GM21717 (cell line): ENCODE data around the gene SARNP.

Experiments used
- ATAC-seq: cut with Tn5 transposase; IDR thresholded peaks from one replicate; pipeline ENCODE4 v1.9.1; 2021; ENCODE audit warnings: mild to moderate bottlenecking, moderate library complexity; ENCODE audit not compliant: unreplicated experiment

SARNP gene

DNA sequence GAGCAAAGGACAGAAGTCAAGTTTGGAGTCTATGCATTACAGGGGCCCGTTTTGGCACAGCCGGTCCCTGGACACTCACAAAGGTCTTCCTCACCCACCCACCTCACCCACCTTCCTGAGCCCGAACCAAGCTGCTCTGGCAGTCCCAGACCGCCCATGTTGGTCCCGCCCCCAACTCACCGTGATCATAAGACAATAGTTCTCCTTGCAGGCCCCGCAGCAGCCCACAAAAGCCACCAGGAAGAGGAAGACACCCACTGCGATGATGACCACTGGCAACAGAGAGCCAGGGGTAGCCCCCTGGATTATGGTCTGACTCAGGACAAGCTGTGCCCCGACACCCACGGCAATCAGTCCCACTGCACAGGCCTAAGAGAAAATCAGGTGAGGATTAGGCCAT lies 90.6 kb downstream of the SARNP start:
- ATAC-seq, result no peak

DNA sequence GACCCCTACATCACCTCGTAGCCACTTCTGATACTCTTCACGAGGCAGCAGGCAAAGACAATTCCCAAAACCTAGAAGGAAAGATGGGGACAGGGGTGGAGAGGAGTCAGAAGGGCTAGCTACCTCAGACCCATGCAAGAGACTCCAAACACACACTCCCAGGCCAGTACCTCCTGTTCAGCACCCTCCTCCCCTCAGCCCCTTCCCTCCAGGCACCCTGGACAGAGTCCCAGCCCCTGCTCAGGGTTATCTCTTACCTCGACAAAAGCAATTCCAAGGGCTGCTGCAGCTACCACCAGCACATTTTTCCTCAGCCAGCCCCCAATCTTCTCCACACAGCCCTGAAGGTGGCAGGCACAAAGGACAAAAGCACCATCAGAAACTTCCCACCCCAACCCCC lies 92.0 kb downstream of the SARNP start:
- ATAC-seq, result no peak

DNA sequence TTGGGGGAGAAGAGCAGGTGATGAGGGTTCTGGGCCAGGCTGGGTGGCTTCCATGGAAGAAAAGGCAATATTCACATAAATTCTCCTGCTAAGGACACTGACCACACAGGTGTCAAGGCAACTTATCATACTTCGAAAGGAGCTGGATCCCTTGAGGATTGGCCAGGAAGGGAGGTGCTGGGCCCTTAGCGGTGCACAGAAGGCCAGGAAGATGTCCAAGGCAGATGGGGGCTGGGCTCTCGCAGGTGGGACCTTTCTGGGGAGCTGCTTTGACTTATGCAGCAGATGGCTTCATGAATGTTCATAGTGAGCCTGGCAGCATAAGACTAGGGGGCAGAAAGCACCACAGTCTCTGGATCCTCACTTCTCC lies 92.6 kb downstream of the SARNP start:
- no peak for ATAC-seq

DNA sequence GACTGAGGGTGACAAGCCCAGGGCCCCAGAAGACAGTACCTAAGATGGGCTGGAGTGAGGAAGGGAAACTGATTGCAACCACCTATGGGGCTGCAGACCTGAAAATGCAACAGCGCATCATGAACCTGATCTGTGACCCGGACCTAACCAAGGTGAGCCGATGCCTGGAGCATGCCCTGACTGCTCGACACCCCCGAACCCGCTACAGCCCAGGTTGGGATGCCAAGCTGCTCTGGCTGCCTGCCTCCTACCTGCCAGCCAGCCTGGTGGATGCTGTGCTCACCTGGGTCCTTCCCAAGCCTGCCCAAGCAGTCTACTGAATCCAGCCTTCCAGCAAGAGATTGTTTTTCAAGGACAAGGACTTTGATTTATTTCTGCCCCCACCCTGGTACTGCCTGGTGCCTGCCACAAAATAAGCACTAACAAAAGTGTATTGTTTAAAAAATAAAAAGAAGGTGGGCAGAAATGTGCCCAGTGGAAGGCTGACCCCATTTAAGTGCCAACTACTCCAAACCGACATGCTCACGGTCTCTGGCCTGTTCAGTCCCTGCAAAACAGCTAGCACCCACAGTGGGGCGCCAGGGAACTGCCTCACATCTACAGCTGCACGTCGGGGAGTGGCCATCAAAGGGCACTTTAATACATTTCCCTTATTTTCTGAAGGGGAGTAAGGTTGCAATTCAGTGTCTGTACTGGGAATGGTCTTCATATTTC lies 93.1 kb downstream of the SARNP start:
- ATAC-seq, result no peak

DNA sequence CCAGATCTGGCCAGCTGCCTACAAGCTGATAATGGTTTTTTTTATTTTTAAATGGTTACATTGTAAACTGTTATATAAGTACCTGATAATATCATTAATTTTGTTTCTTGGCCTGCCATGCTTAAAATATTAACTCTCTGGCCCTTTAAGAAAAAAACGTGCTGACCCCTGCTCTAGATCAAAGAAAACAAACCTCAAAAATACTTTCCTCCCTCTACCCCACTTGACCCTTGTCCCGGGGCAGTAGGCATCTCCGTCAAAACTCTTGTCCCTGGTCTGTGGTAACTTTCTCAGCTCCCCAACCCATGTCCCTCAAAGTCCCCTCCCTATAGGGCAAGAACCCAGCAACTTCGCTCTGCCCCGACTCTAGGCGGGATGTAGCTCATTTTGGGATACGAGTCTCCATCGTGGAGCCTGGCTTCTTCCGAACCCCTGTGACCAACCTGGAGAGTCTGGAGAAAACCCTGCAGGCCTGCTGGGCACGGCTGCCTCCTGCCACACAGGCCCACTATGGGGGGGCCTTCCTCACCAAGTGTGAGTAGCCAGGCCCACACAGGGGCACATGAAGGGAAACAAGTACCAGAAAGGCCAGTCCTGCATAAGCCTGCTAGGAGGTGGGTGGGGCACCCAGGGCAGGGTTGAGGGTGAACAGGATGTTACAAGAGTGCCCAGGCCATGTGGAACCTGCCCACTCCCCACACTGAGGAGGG lies 93.9 kb downstream of the SARNP start:
- ATAC-seq, result no peak

DNA sequence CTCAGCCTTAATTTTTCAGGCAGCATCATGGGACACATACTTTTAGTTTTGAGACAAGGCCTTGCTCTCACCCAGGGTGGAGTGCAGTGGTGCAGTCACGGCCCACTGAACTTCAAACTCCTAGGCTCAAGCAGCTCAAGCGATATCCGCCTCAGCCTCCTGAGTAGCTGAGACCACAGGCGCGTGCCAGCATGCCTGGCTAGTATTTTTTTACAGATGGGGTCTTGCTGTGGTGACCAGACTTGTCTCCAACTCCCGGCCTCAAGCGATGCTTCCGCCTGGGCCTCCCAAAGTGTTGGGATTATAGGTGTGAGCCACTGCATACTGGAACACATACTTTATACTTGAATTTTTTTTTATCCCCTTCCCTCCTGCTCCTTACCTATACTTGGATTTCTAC lies 94.6 kb downstream of the SARNP start:
- ATAC-seq, result no peak

DNA sequence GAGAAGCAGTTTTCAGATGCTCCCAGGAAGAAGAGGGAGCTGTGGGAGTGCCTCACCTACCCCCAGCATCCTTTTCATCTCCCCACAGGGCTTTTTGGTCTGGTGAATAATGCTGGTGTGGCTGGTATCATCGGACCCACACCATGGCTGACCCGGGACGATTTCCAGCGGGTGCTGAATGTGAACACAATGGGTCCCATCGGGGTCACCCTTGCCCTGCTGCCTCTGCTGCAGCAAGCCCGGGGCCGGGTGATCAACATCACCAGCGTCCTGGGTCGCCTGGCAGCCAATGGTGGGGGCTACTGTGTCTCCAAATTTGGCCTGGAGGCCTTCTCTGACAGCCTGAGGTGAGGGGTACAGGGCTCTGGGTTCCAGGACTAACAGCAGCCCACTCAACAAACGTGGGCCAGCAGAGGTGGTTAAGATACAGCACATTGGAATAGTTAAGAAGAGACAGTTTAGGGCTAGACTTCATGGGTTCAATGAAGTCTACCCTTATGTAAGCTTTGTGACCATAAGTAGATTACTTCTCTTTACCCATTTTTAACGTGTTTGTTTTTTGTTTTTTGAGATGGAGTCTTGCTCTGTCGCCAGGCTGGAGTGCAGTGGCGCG lies 95.8 kb downstream of the SARNP start:
- no peak for ATAC-seq

DNA sequence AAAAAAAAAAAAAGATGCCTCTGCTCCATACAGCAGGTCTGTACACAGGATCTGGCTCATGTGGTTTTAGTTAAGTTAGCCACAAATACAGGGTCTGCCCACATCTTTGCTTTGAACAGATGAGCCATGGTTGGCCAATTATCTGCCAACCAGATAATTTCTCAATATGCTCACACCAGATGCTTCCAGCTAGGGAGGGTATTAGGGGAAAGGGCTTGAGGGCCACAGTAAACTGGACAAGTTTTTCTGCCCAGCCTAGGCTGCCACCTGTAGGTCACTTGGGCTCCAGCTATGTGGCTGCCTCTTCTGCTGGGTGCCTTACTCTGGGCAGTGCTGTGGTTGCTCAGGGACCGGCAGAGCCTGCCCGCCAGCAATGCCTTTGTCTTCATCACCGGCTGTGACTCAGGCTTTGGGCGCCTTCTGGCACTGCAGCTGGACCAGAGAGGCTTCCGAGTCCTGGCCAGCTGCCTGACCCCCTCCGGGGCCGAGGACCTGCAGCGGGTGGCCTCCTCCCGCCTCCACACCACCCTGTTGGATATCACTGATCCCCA lies 96.6 kb downstream of the SARNP start:
- ATAC-seq, result no peak

DNA sequence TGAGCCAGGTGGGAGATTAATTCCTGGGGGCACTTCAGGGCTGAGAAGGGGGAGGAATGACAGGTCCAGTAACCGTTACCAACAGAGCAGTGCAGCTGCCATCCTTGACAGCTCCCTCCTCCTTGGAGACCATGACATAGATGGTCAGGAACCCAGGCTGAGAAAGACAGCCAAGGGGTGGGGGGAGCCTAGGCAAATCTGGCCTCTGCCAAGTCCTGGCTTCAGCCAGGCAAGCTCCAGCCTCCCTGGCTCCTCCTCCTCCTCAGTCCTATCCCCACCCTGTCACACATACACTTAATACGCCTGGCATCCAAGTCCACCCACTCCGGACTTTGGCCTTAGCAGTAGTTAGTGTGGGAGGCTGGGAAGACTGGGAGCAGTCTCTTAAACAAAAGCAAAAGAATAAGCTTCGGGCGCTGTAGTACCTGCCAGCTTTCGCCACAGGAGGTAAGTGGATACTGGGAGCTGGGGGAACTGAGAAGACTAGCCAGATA lies 97.4 kb downstream of the SARNP start, which contains the start of gene RDH5:
TSS of gene RDH5 (plus strand) at position 323 of the 494 bp plus-strand sequence. CDS start 792 bp downstream, outside the sequence.
- ATAC-seq, result no peak

DNA sequence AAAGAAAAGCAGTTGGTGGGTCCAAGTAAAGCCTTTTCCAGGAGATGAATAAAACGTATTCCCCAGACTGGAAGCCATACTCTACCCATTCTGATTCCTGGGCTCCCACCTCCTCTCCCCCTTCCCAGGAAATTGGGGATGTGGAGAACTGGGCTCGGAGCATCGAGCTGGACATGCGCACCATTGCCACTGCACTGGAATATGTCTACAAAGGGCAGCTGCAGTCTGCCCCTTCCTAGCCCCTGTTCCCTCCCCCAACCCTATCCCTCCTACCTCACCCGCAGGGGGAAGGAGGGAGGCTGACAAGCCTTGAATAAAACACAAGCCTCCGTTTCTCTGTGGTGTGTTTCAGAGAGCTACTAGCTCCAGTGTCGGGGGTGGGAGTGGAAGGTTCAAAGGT lies 98.2 kb downstream of the SARNP start:
- ATAC-seq, result no peak

DNA sequence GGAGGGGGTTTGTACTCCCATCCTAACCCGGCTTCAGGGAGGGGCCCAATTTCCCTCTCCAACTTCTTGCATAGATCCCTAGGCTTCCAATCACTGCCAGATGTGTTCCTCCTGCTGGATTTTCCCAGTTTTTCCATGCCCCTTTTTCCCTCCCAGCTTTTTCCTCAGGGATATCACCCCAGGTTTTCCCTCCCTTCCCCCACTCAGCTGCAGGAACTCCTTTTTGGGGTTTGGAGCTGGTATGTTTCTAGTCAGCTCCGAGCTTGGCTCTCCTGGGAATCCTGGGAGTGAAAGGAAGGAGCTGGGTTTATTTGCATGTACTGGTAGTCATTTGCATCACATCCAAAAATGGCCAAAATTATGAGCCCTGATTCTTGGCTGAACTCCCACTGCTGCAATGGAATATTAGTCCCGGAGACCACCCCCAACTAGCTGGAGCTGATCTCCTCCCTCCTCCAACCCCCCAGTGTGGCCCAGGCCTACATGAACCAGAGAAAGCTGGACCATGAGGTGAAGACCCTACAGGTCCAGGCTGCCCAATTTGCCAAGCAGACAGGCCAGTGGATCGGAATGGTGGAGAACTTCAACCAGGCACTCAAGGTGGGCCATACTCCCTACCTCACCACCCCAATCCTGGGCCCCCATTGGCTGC lies 98.8 kb downstream of the SARNP start:
- ATAC-seq, result no peak

DNA sequence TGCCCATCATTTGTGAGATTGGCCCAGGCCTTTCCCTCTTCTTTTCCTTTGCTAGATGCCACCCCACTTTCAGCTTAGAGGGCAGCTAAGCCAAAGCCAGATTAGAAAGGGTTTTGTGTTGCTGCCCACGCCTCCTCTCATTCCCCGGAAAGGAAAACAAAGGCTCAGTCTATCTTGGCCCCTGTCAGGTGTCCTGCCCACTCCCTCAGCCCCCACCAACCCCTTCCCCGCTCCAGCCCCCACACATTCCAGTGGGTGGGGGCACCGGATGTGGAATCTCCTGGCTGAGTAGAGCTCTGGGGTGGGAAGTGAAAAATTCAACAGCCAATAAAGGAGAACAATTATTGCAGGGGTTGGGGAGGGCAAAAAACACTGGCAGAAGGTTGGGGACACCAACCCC lies 99.5 kb downstream of the SARNP start:
- no peak for ATAC-seq

DNA sequence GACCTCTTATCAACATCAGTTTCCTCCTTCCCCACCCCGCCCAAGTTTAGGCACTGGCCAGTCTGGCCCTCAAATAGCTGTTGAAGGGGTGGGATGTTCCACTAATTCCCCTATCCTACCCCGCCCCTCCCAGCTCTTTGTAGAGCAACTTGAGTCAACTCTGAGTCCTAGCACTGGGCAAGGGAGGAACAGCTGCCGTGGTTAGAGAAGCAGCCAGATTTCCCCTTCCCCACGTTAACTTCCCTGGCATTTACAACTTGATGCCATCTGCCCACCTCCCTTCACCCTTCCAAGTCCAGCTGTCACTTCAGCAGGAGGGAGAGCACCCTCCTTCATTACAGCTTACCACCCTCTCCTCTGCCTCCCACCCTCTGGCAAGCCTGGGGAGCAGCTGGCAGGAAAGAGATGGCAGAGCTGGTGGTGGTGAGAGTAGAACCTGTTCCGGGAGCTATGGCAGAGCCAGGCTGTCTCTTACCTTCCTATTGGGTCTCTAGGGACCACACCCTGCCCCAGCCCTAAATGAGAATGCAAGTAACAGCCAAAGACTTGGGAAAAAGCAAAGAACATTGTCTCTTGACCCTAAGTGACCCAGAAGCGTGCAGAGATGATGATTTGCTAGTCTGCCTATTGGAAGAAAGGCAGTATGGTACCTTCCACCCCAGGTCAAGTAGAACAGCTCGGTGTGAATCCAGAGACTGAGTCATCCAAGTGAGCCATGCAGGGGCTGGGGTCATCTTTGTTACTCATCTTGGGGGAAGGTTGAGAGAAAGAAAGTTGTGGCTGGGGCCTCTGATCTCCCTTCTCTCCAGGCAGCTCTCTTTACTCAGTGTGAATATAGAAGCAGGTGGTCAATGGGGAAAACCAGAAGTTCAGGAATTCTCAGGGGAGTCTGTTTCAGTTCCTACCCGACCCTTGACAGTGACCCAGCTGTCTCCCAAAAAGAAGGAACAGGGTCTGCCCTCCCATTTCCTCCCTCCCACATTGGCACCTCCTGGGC lies 100.2 kb downstream of the SARNP start:
- ATAC-seq, result no peak

DNA sequence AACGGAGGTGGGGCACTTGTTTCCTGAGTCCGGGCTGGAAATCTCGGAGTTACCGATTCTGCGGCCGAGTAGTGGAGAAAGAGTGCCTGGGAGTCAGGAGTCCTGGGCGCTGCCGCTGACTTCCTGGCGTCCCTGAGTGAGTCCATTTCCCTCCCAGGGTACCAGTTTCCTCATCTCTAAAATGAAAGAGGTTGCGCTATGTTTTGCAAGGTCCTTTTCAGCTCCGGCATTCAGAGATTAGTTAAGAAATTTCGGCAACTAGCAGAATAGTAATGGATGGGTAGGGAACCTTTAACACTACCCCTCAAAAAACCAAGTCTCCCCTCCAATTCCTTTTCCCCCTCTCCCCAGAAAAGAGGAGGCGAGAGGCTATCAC lies 101.0 kb downstream of the SARNP start:
- no peak for ATAC-seq

DNA sequence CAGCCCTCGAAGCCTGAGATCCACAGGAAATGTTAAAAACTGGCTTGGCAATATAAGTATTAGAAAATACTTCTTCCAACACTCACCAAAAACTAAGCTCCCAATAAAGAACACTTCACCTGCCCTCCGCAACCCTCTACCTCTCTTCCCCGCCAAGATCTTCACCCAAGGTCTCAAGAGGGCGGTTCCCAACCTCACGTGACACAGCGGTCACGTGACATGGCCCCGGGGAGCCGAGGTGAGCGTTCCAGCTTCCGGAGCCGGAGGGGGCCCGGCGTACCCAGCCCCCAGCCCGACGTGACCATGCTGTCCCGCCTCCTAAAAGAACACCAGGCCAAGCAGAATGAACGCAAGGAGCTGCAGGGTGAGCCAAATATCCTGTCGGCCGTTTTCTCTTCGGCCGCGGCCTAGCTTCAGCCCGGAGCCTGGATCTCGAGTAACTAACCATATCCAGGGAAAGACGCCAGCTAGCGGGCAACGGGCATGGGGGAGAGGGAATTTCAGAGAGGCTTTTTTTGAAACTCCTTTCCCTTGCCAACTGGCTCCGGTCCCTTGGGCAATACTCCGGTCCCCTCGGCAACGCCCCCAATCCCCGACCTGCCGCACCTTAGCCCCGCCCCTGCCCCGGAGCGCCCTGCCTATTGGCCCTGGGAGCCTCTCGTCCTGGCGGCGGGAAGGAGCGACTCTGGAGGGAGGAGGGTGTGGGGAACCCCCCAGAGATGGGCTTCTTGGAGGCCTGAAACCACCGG lies 101.5 kb downstream of the SARNP start, which contains the start of gene BLOC1S1:
TSS of gene BLOC1S1 (plus strand) at position 214 of the 749 bp plus-strand sequence. CDS start at position 220, 6 bp downstream.
- peak; percentile 91 for ATAC-seq

DNA sequence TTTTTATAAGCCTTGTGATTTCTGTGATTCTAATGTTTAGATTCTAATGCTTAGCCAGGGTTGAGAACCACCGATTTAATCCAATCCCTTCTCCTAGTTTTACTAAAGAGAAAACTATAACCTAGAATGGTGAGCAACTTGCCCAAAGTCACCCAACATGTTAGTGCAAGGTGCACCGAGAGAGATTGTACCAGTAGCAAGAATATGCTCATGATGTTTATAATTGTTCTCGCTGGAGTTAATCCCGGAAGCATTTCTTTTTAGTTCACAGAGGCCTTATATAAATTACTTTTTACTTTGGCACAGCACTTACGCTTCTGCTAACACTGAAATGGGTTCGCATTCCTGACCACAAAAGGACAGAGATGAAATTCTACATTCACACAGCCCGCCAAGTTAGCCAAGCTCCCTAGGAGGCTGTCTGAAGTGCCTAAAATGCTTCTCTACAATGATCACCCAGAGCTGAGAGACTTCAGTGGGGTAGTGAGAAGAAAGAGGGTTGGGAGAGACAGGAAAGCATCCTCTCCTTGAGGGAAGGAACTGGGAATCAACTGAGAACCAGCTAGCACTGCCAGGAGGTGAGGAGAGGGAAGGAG lies 102.3 kb downstream of the SARNP start:
- no peak for ATAC-seq

DNA sequence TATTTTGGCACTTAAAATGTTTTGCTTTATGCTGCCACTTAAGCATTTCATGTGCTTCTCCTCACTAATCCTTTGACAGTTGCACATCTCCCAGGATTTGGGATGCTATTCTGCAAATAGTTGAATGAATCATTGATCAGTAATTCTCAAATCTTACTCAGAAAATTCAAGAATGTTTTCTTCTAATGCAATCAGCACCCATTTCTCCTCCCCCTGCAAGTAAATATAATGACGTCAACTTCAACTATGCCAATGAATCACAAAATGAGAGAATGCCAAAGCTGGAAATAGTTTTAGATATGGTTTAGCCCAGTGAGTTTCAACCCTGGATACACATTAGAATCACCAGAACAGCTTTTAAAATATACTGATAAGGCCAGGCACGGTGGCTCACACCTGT lies 103.8 kb downstream of the SARNP start:
- no peak for ATAC-seq

DNA sequence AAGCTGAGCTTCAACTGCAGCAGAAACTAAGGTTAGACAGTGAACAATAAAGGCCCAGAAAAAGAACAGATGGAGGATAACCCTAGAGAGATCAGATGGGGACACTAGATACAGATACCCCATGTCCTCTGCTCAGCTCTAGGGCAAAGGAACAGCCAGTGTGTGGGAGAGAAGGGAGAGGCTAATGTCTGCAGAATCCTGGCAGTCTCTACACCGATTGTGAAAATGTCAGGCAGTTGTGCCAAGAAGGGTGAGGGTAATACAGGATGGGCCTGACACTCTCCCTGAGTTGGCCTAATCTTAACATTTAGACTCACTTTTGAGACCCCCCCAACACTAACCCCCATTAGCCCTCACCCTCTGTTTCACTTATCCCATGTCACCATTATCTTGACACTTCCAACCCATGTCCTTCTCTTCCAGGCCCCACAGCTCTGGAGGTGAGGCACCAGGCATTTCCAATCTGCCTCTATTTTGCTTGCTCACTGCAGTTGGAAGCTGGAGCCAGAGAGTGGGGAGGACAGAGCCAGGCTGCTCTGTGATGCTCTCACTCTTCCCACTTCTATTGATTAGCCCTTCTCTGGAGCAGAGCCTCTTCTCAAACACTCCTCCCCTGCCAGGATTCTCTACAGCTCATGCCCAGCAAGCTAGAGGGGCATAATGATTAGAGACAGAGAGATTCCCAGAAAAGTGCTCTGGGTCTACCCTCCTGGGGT lies 104.7 kb downstream of the SARNP start:
- ATAC-seq, result no peak
